DOHH2 (cell line): ENCODE measurements around the gene ZNF136.

ENCODE experiments used
- CTCF ChIP-seq: fragments of 200-600 bp; sonication (generic); IDR thresholded peaks from one replicate; pipeline ENCODE4 v1.5.1; 2014; ENCODE audit warnings: antibody characterized with exemption, mild to moderate bottlenecking, low read depth, low read length; ENCODE audit not compliant: poor library complexity, severe bottlenecking
- EZH2phosphoT487 ChIP-seq: fragments of 200-600 bp; sonication (generic); IDR thresholded peaks from 2 replicates; pipeline ENCODE4 v1.6.1; 2017; ENCODE audit warnings: borderline replicate concordance, mild to moderate bottlenecking, antibody characterized with exemption, low read length, moderate library complexity, mixed read lengths

- TF ChIP-seq CTCF (no peak), EZH2phosphoT487 (no peak)
These were observed 22.9 kb upstream of the ZNF136 start, which contains the start of gene ZNF20 for GRCh38 chr19:12139885-12140544.
